Activated CD4-positive, alpha-beta T cell treated with anti-CD3 and anti-CD28 coated beads for 1 hour (primary cell): Measurements from ENCODE around the gene TRAK1.

Experiments used
- DNase-seq: peaks from one replicate; pipeline ENCODE4 v3.0.0-alpha.2; 2020

TRAK1 gene

GRCh38 chr3:42214565-42215283 is 123.6 kb downstream of the TRAK1 start:
- no peak for DNase-seq

DNA sequence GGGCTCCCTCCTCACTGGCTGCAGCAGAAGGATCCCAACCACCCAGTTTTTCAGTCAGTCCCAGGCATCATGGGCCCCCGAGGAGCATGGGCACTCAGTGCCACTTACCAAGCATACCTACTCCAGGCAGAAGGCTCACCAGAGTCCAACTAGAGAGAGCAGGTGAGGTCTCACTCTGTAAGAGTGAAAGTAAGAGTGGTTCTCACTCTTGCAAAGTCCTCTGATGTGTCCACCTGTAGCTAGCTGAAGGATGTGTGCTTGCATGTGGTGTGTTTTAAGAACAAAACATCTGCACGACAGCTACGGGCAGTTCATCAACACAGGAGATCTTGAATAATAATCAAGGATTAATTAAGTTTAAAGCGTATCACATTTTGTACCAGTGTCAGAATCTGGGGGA is 125.1 kb downstream of the TRAK1 start:
- DNase-seq = no peak

DNA sequence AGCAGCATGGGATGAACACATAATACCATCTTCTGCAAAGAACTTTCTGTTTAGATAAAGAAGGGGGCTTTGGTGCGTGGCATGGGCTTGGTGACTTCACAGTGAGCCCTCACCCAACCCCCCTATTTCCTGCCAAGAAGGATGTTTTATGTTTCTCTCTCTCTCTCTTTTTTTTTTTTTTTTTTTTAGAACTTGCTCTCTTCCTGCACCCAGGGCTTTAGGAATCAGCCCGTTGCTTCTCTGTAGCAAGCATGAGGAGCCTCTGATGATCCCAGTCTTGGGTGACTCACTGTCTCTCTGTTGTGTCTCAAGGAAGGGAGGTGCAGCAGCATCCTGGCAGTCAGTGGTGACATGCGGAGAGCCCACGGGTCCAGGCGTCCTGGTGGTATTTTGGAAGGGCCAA is 125.8 kb downstream of the TRAK1 start:
- DNase-seq = no peak

GRCh38 chr3:42220436-42221121 is 129.4 kb downstream of the TRAK1 start:
- DNase-seq = no peak

- no peak for DNase-seq
These were observed 132.0 kb downstream of the TRAK1 start for GRCh38 chr3:42222942-42223693.

- DNase-seq = no peak
These were observed 133.0 kb downstream of the TRAK1 start for GRCh38 chr3:42224178-42224577.

GRCh38 chr3:42224658-42225421 is 133.7 kb downstream of the TRAK1 start:
- no peak for DNase-seq

- DNase-seq = no peak
These were observed 134.6 kb downstream of the TRAK1 start for GRCh38 chr3:42225486-42226363.

- no peak for DNase-seq
These were observed 135.6 kb downstream of the TRAK1 start for GRCh38 chr3:42226470-42227425.

DNA sequence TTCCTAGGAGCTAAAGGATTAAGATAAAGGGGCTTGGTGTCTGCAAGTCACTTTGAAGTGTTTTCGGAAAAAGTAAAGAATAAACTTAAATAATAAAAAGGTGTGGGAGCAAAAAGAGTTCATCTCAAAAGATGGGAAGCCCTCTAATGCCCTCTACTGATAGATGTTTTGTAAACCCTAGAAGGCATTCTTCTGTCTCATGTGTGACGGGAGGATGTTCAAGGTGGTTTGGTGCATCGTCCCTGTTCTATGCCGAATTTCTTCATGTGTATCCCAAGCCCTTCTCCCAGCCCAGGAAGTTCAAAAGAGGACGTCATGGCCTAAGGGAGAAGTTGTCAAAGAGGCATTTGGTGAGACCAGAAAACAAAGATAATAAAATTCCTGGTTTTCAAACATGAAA is 137.6 kb downstream of the TRAK1 start:
- DNase-seq = no peak

DNA sequence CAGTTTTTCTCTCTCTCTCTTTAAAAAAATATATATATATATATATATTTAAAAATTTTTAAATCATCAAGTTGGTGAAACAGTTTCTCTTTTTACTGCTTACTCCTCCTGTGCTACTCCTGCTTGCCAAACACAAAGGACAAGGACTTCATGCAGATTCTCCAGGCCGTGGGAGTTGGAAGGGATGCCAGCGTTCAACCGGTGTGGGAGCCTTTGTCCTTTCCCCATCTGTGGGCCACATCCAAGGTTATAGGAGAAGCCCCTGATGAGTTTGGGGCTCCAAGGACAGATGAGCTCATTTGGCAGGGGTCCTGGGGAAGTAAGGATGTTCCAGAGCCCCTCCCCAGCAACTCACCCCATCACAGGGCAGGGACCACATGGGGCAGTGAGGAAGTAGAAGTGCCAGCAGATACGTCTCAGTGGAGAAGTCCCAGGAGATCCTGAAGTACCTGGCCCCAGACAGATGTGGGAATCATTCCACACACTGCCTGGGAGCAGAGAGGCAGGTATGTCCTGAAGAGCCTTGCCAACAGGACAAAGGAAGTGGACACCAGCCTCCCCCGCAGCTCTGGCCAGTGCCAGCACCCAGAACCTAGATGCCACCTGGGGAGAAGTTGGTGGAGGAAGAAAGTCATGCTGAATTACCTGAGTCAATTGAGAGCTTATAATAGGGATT is 138.2 kb downstream of the TRAK1 start:
- DNase-seq = no peak

DNA sequence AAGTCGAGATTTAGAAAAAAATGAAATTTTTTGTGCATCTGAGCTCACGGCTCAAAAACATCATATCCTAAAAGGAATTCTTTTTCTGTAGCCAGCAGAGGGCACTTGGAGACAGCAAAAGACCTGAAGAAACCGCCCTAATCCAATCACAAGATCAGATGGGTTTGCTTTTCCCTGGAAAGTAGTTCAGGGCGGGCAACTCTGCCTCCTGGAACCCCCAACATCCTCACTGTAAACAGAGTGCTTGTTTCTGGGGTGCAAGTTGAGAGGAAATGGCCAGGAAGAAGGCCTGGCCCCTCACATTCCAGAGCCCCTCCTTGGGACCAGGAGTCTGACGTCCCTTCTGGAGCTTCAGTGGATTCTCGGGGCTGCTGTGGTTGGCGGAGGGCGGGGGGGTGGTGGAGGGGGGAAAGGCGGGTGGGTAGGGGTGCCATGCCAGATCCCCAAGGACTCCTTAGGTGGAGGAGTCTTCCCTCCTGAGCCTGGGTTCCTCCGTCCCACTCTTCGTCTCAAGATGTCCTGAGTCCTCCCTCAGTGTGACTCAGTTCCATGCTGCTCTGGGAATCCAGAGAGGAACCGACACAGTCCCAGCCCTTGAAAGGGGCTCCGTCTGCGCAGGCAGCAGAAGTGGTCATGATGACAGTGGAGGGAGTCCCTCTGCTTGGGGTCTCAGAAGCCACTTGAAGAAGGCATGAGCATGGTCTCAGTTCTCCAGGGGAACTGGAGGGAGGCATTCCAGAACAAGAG is 139.0 kb downstream of the TRAK1 start:
- DNase-seq = no peak

DNA sequence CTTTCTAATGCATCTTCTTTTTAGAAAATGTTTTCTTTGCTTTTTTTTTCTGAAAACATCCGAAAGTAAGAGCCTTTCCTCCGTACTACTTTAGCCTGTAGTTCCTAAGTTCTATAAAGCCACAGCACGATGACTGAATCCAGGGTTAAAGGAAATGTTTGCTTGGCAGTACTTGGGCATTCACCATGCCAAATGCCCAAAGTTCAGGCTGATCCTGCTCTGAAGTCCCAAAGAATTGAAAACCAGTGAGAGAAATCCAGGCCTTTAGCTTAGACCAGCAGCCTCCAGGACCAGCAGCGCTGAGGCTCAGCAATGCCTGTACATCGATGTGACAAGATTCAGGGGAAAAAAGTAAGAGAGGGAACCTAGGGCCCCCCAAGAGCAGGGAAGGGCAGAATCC is 139.7 kb downstream of the TRAK1 start:
- no peak for DNase-seq

GRCh38 chr3:42235532-42235931 is 144.4 kb downstream of the TRAK1 start:
- DNase-seq = no peak

DNA sequence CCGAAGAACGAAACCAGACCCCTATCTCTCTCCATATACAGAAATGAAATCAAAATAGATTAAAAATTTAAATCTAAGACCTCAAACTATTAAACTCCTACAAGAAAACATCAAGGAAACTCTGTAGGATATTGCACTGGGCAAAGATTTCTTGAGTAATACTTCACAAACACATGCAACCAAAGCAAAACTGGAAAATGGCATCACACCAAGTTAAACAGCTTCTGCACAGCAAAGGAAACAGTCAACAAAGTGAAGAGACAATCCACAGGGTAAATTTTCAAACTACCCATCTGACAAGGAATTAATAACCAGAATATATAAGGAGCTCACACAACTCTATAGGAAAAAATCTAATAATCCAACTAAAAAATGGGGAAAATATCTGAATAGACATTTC is 145.5 kb downstream of the TRAK1 start:
- DNase-seq = no peak

- no peak for DNase-seq
These were observed 154.9 kb downstream of the TRAK1 start for GRCh38 chr3:42246091-42246490.

DNA sequence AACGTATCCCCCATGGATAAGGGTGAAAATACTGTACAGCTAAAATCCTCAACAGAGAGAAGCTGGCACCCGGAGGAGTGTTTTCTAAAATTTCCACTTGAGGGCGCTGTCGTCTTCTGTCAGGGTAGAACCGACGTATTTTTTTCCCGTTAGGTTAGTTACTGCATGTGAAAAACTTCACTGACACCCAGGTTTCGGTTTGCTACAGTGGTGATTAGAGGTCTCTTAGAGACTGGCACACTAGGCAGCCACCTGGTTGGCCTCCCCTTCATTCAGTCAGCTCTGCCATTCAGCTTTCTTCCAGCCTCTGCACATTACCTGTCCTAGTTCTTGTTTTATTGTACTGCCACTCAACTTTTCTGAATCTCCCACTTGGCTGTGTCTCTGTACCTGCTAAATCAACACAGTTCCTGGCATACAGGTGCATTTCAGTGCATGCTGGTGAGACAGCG is 156.4 kb downstream of the TRAK1 start:
- peak; percentile 45 for DNase-seq

- no peak for DNase-seq
These were observed 159.6 kb downstream of the TRAK1 start for GRCh38 chr3:42250761-42251160.

GRCh38 chr3:42254566-42254965 is 163.4 kb downstream of the TRAK1 start:
- no peak for DNase-seq
